ENCODE measurements around the gene PELI2. TPM values are rescaled to one million over a fixed set of nuclear protein-coding genes. Genes with fewer than 3 reads are reported as not detected.

The PELI2 gene
- total RNA-seq, 1 experiment from 2014 or later: 19.5 TPM

DNA sequence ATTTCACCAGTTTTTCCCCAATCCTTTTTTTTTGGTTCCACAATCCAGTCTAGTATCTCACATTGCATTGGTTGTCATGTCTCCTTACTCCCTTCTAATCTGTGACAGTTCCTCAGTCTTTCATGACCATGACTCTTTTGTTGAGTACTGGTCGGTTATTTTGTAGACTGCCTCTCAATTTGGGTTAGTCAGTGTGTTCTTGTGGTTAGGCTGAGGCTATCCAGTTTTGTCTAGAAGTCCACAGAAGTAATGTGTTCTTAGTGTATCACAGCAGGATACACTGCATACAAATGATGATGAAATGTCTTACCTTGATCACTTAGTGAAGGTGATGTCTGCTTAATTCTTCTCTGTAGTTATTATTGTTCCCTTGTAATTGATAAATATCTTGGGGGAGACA, 24.8 kb downstream of the PELI2 start:
- H3K9me3 Mint-ChIP-seq (ENCODE audit: low read depth, unreplicated experiment): no peaks in the 10 kb centered on the region
- CTCF ChIA-PET: no interaction called here
- DNase-seq: no peak
- H3K36me3 Mint-ChIP-seq (ENCODE audit: insufficient read depth, unreplicated experiment): no peaks in the 10 kb centered on the region
- intact Hi-C loops (cut with micrococcal nuclease; ENCODE audit: unreplicated experiment): loop anchor here (10.0 kb wide), 1 partner anchor 82 kb away; no protein-coding TSS in a partner anchor
- no peak overlapping the region for H3K4me3 Mint-ChIP-seq (ENCODE audit: low read depth, unreplicated experiment)
- H3K27me3 Mint-ChIP-seq (ENCODE audit: unreplicated experiment): no peaks in the 10 kb centered on the region
- TF ChIP-seq, protein P1, sequence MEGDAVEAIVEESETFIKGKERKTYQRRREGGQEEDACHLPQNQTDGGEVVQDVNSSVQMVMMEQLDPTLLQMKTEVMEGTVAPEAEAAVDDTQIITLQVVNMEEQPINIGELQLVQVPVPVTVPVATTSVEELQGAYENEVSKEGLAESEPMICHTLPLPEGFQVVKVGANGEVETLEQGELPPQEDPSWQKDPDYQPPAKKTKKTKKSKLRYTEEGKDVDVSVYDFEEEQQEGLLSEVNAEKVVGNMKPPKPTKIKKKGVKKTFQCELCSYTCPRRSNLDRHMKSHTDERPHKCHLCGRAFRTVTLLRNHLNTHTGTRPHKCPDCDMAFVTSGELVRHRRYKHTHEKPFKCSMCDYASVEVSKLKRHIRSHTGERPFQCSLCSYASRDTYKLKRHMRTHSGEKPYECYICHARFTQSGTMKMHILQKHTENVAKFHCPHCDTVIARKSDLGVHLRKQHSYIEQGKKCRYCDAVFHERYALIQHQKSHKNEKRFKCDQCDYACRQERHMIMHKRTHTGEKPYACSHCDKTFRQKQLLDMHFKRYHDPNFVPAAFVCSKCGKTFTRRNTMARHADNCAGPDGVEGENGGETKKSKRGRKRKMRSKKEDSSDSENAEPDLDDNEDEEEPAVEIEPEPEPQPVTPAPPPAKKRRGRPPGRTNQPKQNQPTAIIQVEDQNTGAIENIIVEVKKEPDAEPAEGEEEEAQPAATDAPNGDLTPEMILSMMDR (IDR thresholded peaks at IDR 0.05; ENCODE audit: unreplicated experiment): no peak
- H3K27ac Mint-ChIP-seq (ENCODE audit: unreplicated experiment): no peak overlapping the region
- H3K4me1 Mint-ChIP-seq (ENCODE audit: low read depth, unreplicated experiment): peaks cover 16% of the 10 kb centered on the region
- no TSS peak for BruUV-seq (replicated peaks)

DNA sequence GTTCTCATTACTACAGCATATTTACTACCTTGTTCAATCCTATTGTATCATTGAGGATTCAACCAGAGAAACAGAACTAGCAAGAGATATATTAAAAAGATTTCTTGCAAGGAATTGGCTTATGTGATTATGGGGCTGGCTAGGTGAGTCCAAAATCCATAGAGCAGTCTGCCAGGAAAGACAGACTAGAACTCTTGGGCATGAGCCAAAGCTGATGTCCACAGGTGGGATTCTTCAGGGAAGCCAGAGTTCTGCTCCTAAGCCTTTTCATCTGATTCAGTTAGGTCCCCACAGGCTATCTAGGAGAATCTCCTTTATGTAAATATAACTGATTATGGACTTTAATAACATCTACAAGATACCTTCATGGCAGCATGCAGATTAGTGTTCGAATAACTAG, 26.0 kb downstream of the PELI2 start:
- DNase-seq: no peak
- no peaks in the 10 kb centered on the region for H3K27me3 Mint-ChIP-seq (ENCODE audit: unreplicated experiment)
- H3K4me1 Mint-ChIP-seq (ENCODE audit: low read depth, unreplicated experiment): peaks cover 27% of the 10 kb centered on the region
- TF ChIP-seq, protein P1 (IDR thresholded peaks at IDR 0.05; ENCODE audit: unreplicated experiment): no peak
- BruUV-seq (replicated peaks): no TSS peak
- no peaks in the 10 kb centered on the region for H3K9me3 Mint-ChIP-seq (ENCODE audit: low read depth, unreplicated experiment)
- CTCF ChIA-PET: no interaction called here
- H3K4me3 Mint-ChIP-seq (ENCODE audit: low read depth, unreplicated experiment): no peak overlapping the region
- intact Hi-C loops (cut with micrococcal nuclease; ENCODE audit: unreplicated experiment): loop anchor here (10.0 kb wide), 1 partner anchor 81 kb away; no protein-coding TSS in a partner anchor
- no peaks in the 10 kb centered on the region for H3K36me3 Mint-ChIP-seq (ENCODE audit: insufficient read depth, unreplicated experiment)
- H3K27ac Mint-ChIP-seq (ENCODE audit: unreplicated experiment): no peak overlapping the region

DNA sequence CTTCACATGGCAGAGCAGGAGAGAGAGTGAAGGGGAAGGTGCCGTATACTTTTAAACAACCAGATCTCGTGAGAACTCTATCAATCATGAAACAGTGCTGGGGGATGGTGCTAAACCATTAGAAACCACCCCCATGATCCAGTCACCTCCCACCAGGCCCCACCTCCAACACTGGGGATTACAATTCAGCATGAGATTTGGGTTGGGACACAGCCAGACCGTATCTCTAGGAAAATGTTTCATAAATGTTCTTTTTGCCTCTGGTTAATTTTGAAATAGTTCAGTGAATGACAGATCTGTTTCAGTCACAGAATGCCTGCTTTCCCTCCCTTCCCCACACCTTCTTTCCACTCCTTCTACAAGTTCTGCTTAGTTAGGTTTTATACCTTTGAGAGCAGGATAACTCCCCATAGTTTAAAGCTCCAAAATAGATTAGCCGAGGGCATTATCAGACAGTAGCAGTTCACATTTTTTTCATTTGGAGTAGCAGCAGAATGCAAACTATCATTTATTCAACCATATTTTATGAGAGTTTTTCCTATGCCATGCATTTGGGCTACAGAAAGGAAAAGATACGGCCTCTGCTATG, 27.1 kb downstream of the PELI2 start:
- Mint-ChIP-seq H3K27me3 (ENCODE audit: unreplicated experiment) (no peaks in the 10 kb centered on the region), H3K4me1 (ENCODE audit: low read depth, unreplicated experiment) (peaks cover 27% of the 10 kb centered on the region), H3K9me3 (ENCODE audit: low read depth, unreplicated experiment) (no peaks in the 10 kb centered on the region), H3K27ac (ENCODE audit: unreplicated experiment) (no peak overlapping the region), H3K36me3 (ENCODE audit: insufficient read depth, unreplicated experiment) (no peaks in the 10 kb centered on the region), H3K4me3 (ENCODE audit: low read depth, unreplicated experiment) (no peak overlapping the region)
- DNase-seq: no peak
- BruUV-seq (replicated peaks): no TSS peak
- TF ChIP-seq, protein P1 (IDR thresholded peaks at IDR 0.05; ENCODE audit: unreplicated experiment): no peak
- intact Hi-C loops (cut with micrococcal nuclease; ENCODE audit: unreplicated experiment): loop anchor here (10.0 kb wide), 1 partner anchor 80 kb away; no protein-coding TSS in a partner anchor
- CTCF ChIA-PET: no interaction called here

DNA sequence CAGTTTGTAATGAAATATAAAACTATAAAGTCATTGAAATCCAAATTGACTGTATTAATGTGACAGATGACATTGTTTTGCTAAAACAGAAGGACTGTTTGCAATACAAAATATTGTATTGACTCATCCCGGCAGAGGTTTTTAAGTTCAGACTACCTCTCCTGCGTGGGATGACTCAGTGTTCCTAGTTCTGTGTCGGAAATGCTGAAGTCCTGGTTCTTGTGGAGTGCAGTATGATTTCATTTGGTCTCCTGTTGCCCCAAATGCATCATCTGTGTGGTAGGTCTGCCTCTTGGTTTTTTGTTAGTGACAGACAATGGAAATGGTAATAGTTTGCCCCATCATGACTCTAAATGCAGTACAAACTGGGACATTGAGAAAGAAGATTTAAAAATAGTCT, 27.8 kb downstream of the PELI2 start:
- intact Hi-C loops (cut with micrococcal nuclease; ENCODE audit: unreplicated experiment): loop anchor here (10.0 kb wide), 1 partner anchor 79 kb away; no protein-coding TSS in a partner anchor

More for the DNA sequence above, 27.8 kb downstream of the PELI2 start:
- Mint-ChIP-seq H3K4me1 (ENCODE audit: low read depth, unreplicated experiment) (peaks cover 27% of the 10 kb centered on the region), H3K27ac (ENCODE audit: unreplicated experiment) (no peak overlapping the region), H3K36me3 (ENCODE audit: insufficient read depth, unreplicated experiment) (no peaks in the 10 kb centered on the region), H3K27me3 (ENCODE audit: unreplicated experiment) (no peaks in the 10 kb centered on the region), H3K4me3 (ENCODE audit: low read depth, unreplicated experiment) (no peak overlapping the region), H3K9me3 (ENCODE audit: low read depth, unreplicated experiment) (no peaks in the 10 kb centered on the region)
- CTCF ChIA-PET: no interaction called here
- no peak for DNase-seq
- no TSS peak for BruUV-seq (replicated peaks)
- TF ChIP-seq, protein P1 (IDR thresholded peaks at IDR 0.05; ENCODE audit: unreplicated experiment): no peak
